ENCODE measurements around the gene MCM7.
"Not testable (repeated sequence)": the region's sequence is repeated elsewhere in the genome, so short reads cannot be mapped to it uniquely, and the experiment has no call there.

The MCM7 gene

DNA sequence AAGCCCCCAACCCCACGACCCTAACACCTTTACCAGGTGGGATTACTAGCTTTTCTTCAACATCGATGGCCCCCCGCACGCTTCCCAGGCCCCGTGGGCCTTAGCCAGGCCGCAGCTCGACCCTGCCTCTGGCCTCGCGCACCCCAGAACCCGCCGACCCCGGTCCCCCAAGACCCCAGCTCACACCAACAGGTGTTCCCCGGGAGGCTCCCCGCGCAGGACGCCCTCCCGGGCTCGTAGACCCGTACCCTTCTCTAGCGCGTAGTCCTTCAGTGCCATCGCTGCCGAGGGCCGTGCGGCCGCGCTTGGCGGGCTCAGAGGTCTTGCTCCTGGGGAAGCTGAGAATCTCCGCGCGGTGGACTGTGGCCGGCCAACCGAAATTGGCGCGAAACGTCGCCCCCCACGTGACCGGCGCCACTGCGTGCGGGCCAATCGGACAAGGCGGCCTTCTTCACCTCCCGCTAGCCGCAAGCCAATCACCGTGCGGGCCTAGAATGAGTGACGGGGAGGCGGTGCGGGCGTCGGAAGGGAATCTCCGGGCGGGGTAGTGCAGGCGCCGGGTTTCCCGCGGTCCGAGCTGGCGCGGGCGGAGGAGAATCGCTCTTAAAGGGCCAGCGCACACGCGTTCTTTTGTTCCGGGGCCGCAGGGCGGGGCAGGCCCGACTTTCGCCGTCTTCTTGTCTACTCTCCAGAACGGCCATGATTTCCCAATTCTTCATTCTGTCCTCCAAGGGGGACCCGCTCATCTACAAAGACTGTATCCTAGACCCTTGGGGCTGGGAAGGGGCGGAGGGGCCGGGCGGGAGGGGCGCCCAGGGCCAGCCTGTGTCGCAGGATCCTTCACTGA is at the start of gene MCM7, which contains the start of gene AP4M1:
Gene MCM7 (minus strand): TSS at position 382 of the 847 bp plus-strand sequence. CDS start 103 bp downstream, at position 279.
Gene AP4M1 (plus strand): TSS at position 628 of the 847 bp plus-strand sequence. CDS start 72 bp downstream, at position 700.
- peak; percentile 98 for DNase-seq

DNA sequence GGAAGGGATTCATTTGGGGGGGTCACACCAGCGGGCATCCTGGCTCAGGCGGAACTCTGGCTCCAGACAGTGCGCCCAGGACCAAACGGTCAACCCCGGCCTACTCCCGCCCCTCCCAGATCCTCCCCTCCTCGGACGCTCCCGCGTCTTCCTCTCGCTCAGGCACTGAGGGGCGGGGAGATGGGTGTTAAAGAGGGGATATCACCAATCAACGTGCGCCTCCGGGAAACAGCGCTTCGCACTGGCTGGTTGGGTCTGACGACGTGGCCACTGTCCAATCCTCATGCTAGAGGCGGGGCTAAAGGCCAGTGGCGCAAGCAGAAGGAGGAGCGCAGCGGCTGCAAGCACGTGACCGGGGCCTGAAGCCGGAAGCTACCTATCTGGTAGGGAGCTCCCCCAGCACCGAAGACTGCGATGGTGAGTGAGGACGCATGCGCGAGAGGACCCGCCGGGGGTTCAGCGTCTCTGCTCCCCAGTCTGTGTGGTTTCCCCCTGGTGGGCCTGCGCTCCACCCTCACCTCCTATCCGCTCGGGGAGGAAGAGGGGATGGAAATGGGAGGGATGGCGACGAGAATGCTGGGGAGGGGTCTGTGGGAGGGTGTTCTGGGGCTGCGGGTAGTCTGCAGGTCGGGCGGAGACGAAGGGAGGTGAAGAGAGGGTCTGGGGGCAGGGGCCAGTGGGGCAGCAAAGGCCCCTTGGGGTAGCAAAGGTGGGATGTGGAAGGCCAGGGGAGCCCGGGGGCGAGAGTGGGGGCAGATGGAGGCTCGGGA is 47.5 kb upstream of the MCM7 start, which contains the start of gene LAMTOR4:
Gene LAMTOR4 (plus strand): TSS at position 360 of the 770 bp plus-strand sequence. CDS start 55 bp downstream, at position 415.
- DNase-seq, result peak; percentile 97

DNA sequence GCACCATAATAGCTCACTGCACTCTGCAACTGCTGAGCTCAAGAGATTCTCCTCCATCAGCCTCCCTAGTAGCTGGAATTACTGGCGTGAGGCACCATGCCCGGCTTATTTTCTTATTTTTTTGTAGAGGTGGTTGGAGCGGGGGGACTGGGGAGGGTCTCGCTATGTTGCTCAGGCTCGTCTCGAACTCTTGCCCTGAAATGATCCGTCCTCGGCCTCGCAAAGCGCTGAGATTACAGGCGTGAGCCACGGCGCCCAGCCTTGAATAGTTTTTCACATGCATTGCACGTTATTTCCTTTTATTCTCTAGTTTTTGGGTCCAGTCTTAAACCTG is 47.0 kb upstream of the MCM7 start:
- DNase-seq, result no peak

DNA sequence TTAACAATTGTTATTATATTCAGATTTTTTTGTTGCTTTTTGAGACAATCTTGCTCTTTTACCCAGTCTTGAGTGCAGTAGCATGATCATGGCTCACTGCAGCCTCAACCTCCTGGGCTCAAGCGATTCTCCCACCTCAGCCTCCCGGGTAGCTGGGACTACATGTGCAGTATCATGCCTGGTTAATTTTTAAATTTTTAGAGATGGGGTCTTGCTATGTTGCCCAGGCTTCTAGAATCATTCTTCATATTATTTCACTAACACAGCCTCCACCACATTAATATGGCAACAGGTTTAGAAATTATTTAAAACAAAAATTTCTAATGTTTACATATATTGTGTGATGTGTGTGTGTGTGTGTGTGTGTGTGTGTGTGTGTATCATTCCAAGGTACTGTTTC is 46.1 kb upstream of the MCM7 start:
- no peak for DNase-seq

DNA sequence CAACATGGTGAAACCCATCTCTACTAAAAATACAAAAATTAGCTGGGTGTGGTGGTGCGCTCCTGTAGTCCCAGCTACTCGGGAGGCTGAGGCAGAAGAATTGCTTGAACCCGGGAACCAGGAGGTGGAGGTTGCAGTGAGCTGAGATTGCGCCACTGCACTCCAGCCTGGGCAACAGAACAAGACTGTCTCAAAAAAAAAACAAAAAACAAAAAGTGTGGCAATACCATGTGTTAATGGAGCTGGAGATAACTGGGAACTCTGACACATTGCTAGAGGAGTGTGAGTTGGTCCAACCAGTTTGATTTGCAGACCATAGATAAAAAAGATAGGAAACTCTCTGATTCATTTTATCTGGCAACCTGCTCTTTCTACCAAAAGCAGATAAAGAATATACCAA is 45.2 kb upstream of the MCM7 start:
- DNase-seq, result not testable (repeated sequence)

DNA sequence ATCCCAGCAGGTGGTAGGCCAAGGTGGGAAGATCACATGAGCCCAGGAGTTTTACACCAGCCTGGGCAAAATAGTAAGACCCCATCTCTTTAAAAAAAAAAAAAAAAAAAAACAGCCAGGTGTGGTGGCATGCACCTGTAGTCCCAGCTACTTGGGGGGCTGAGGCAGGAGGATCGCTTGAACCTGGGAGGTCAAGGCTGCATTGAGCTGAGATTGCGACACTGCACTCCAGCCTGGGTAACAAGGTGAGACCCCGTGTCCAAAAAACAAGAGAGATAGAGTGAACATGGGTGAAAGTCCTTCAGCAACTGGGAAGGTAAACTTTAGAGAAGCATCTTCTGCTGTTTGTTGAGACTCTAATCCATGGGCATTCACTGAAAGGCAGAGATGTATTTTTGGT is 41.3 kb upstream of the MCM7 start:
- no peak for DNase-seq

DNA sequence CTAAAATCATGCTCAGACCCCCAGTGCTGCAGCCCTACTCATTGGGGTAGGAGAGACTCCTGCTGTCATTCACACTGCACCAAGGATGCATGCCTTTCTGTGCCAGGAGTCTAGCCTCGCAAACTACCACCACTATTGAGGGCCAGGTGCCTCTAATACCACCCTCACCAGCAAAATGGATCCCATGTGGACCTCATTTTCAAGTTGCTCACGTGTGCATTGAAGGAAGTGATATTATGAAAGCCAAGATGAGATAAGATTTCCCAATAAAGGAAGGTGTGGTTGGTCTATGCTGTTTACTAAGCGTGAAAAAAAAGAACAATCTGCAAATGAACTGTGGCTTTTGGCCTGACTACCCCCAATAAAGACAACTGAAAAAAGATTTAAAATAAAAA is 40.4 kb upstream of the MCM7 start:
- DNase-seq, result no peak

DNA sequence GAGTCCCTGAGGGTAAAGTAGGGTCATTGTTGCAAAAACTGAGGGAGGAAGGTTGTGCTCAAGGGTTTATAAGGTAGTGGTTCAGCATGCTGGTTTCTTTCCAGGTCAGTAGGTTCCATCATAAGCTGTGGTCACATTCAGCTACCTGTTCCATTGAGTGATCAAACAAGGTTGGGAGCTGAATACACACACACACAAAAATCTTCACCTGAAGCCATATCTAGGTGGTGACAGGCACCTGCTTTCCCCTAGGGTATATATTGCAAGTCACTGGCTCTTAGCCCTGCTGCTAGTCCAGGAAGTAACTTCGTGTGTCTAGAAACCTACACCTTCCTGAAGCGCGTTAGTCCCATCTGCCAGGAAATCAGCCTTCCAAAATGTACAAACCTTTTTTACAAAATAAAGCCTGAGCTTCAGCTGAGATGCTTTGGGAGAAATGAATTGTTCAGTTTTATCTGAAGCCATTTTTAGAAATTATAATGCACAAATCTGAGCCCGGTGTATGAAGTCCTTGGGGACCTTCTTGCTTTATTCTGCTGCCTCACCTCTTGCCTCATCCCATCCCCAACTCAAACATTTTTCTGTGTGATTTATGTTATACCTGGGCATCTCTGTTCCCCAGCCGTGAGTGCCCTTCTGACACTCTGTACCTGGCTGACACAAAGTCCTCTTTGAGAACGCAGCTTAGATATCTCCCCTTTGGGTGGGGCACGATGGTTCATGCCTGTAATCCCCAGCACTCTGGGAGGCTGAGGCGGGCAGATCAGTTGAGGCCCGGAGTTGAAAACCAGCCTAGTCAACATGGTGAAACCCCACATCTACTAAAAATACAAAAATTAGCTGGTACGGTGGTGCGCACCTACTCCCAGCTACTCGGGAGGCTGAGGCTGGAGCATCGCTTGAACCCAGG is 36.9 kb upstream of the MCM7 start:
- no peak for DNase-seq

DNA sequence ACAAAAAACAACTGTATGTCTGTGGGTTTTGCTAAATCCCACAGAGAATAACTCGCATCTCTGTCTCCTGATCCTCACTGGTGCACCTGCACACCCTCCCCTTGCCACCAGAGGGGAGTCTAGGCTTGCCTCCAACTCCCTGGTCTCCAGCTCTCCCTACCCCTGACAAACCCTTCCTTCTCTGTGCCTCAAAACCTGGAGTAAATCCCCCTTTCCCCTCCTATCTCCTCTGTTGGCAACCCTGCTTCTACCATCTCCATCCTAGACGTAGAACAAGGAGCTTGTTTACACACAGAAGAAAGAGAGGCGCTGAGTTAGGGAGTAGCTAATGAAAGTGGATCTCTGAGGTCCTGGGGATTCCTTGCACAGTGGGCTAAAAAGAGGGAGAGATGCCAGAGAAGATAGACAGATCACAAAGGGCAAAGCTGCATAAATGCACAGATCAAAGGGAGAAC is 31.5 kb upstream of the MCM7 start:
- peak; percentile 72 for DNase-seq

DNA sequence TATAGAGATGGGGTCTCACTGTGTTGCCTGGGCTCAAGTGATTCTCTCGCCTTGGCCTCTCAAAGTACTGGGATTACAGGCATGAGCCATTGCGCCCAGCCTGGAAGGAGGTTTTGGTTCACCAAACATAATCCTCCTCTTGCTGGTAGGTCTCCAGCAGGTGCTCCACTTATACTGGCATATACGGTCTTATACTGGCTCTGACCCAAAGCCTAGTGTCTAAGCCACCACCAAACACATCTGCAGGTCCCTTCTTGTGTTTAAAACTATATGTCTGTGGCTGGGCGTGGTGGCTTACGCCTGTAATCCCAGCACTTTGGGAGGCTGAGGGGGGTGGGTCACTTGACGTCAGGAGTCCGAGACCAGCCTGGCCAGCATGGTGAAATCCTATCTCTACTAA is 30.9 kb upstream of the MCM7 start:
- DNase-seq, result no peak

DNA sequence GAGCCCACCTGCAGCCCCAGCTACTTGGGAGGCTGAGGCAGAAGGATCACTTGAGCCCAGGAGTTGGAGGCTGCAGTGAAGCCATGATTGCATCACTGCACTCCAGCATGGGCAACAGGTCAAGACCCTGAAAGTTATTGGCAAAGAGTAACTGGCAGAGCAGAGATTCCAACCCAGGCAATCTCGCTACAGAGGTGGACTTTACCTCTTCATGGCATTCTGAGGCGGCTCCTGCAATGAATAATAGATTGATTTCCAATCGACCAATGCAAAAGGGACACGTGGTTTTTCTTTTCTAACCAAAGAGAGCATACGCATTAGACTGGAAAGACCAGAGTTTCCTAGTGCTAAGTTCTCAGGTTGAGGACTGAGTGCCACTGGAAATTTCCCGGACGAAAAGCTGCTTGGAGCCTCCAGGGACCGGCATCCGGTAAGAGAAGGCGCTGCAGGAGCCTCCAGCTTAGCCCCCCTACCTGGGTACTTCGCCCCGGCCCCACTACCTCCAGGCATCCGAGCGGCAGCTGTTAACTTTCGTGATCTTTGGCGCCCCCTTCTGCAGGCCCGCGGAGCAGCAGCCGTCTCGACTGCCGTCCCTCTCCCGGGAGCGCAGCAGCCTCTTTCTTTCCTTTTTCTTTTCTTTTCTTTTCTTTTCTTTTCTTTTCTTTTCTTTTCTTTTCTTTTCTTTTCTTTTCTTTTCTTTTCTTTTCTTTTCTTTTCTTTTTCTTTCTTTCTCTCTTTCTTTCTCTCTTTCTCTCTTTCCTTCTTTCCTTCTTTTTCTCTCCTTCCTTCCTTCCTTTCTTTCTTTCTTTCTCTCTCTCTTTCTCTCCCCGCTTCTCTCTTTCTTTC is 29.6 kb upstream of the MCM7 start:
- DNase-seq, result peak; percentile 94

DNA sequence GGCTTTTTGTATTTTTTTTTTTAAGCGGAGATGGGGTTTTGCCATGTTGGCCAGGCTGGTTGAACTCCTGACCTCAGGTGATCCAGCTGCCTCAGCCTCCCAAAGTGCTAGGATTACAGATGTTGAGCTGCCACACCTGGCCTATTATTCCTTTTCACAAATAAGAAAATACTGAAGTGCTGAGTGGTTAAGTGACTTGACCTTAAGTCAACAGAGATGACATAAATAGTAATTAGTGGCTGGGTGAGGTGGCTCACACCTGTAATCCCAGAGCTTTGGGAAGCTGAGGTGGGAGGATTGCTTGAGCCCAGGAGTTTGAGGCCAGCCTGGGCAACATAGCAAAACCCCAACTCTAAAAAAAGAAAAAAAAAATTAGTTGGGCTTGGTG is 29.0 kb upstream of the MCM7 start:
- DNase-seq, result not testable (repeated sequence)

DNA sequence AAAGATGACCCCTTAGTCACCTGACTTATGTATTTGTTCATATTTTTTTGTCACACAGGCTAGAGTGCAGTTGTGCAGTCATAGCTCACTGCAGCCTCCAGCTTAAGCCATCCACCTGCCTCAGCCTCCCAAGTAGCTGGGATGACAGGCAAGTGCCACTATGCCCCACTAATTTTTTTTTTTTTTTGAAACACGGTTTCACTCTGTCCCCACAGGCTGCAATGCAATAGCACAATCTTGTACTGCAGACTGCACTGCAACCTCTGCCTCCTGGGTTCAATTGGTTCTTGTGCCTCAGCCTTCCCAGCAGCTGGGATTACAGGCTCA is 27.4 kb upstream of the MCM7 start:
- DNase-seq, result no peak

DNA sequence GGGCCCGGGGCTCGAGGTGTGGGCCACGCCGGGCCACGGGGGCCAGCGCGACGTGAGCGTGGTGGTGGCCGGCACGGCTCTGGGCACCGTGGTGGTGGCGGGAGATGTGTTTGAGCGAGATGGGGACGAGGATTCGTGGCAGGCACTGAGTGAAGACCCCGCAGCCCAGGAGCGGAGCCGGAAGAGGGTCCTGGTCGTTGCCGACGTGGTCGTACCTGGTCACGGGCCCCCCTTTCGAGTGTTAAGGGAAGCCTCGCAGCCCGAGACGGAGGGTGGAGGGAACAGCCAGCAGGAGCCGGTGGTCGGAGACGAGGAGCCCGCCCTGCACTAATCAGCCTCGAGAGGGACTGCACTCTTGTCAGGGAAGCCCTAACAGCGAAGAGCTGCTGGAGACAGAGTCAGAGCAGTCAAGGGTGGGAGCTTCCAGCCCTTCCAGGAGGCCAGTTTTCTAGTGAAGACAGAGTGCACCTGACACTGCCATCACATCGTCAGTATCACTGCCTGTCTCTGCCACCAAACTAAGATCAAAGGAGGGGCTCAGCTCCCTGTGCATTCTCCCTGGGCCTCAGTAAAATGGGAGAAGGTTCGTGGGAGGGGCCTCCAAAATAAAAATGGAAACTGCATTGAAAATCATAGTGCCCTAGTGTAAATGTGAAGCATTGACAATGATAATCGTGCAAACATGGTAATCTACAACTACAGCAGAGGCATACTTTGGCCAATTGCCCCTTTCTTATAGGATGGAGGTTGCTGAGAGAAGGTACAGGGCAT is 26.9 kb upstream of the MCM7 start:
- DNase-seq, result peak; percentile 43

DNA sequence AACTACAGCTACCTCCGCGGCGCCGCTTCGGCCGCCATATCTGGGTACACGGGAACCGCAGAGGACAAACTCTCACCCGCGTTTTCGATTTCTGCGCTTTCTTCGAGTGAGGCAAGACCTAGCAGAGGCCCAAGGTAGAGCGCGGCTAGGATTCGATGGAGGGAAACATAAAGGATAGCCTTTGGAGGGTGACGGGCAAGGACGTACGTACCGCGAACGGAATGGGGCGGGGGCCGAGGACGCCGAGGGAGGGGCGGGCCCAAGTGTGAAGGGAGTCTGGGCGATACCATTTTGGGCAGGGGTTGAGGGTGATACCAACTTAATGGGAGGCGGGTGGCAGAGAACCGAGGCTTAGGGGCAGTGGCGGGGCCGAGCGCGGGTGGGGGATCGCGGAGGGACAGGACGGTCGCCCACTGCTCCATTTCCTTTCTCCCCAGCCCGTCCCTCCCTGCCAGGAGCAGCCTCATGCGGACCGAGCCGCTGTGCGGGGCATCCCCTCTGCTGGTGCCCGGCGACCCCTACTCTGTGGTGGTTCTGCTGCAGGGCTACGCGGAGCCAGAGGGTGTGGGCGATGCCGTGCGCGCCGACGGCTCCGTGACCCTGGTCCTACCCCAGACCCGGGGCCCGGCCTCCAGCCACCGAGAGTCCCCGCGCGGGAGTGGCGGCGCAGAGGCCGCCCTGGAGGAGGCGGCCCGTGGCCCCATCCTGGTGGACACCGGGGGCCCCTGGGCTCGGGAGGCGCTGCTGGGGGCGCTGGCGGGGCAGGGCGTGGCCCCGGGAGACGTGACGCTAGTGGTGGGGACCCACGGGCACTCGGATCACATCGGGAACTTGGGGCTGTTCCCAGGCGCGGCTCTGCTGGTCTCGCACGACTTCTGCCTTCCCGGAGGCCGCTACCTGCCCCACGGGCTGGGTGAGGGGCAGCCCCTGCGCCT is 26.0 kb upstream of the MCM7 start, which contains the start of gene MBLAC1:
Gene MBLAC1 (plus strand): TSS at position 37 of the 935 bp plus-strand sequence. CDS start 429 bp downstream, at position 466.
- DNase-seq, result peak; percentile 96

DNA sequence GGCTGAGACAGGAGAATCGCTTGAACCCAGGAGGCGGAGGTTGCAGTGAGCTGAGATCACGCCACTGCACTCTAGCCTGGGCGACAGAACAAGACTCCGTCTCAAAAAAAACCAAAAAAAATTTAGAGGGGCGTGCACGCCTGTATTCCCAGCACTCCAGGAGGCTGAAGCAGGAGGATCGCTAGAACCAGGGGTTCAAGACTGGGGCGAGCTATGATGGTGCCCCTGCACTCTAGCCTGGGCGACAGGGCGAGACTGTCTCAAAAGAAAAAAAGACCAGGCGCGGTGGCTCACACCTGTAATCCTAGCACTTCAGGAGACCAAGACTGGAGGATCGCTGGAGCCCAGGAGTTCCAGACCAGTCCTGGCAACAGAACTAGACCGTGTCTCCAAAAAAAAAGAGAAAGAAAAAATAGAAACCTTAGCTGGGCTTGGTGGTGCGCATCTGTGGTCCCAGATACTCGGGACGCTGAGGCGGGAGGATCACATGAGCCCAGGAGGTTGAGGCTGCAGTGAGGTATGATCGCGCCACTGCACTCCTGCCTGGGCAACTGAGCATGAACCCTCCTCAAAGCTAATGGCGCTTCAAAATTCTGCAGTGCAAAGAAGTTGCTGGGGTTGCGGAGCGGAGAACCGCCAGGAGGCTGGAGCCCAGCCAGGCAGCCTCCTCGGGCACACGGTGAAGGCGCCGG is 25.2 kb upstream of the MCM7 start:
- DNase-seq, result no peak

DNA sequence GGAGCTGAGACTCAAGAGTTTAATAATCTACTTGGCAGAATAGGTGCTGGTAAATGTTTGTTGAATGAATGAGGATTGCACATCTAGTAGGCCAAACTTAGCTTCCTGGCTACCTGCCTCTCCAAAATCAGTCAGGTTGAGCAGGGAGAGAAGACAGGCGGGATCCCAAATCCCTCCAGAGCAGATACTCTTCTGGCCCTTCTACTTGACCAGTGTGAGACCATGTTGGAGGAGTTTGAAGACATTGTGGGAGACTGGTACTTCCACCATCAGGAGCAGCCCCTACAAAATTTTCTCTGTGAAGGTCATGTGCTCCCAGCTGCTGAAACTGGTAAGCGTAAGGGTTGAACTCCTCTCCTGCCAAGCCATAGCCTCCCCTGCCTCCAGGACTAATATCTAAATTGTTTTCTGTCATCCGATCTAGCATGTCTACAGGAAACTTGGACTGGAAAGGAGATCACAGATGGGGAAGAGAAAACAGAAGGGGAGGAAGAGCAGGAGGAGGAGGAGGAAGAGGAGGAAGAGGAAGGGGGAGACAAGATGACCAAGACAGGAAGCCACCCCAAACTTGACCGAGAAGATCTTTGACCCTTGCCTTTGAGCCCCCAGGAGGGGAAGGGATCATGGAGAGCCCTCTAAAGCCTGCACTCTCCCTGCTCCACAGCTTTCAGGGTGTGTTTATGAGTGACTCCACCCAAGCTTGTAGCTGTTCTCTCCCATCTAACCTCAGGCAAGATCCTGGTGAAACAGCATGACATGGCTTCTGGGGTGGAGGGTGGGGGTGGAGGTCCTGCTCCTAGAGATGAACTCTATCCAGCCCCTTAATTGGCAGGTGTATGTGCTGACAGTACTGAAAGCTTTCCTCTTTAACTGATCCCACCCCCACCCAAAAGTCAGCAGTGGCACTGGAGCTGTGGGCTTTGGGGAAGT is 23.4 kb upstream of the MCM7 start:
- no peak for DNase-seq

DNA sequence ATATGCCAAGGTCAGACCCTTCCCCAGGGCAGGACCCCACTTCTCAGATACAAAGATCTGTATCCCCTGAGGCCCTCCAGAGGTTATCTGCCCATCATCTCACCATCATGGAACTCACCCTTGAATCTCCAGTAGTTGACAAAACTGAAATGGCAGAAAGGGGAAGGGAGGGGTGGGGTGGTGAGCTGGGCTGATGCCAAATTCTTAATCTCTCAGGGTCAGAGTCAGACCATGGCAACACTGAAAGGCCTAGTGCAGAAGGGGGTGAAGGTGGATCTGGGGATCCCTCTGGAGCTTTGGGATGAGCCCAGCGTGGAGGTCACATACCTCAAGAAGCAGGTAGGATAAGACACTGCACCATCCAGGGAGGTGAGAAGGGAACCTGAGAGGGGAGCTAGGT is 21.4 kb upstream of the MCM7 start:
- no peak for DNase-seq

All from stimulated activated CD8-positive, alpha-beta memory T cell treated with anti-CD3 and anti-CD28 coated beads, Interleukin-4, amount 100 ng/mL, for 48 hours (primary cell).